IMR-90 (cell line): Measurements from ENCODE around the gene SPATA24. TPM values are rescaled to one million over a fixed set of nuclear protein-coding genes. Genes with fewer than 3 reads are reported as not detected.

Experiments used
- ATAC-seq: fragments of 200-7000 bp; cut with Tn5 transposase; 2 replicates; pipeline ENCODE4 v1.9.1; 2020; ENCODE audit warnings: low read depth, mild to moderate bottlenecking, moderate library complexity
- BruUV-seq: library from RNA; stranded (reverse); fragments of 400-500 nt; replicated peaks from 2 replicates; lab custom pipeline; 2021; lab: Mats Ljungman, UMichigan
- CTCF ChIA-PET: fragments of 300-600 bp; formaldehyde crosslinking; extraction: SDS; loops from one replicate; lab custom pipeline; 2021; ENCODE audit warnings: antibody characterized with exemption; lab: Yijun Ruan, JAX
- POLR2A ChIA-PET: fragments of 300-600 bp; sonication (Branson Sonifier 250); formaldehyde crosslinking; loops from one replicate; lab custom pipeline; 2022; ENCODE audit warnings: antibody characterized with exemption; ENCODE audit not compliant: unreplicated experiment; lab: Charles Lee
- DNase-seq: peaks from one replicate; pipeline ENCODE4 v3.0.0; 2013
- H2AFZ ChIP-seq: replicated peaks from 2 replicates; pipeline ENCODE3; 2013; ENCODE audit warnings: low read length, mild to moderate bottlenecking; ENCODE audit not compliant: poor library complexity
- H2AK5ac ChIP-seq: 2 replicates; pipeline ENCODE4 v1.6.1; 2013; ENCODE audit warnings: low read depth, low read length, inconsistent platforms
- H2AK9ac ChIP-seq: replicated peaks from 2 replicates; pipeline ENCODE3; 2013; ENCODE audit warnings: mild to moderate bottlenecking, low read depth, low read length, moderate library complexity; ENCODE audit not compliant: poor library complexity
- H2BK120ac ChIP-seq: 2 replicates; pipeline ENCODE4 v1.6.1; 2013; ENCODE audit warnings: low read depth, low read length, inconsistent platforms
- H2BK15ac ChIP-seq: 3 replicates; pipeline ENCODE4 v1.6.1; 2013; ENCODE audit warnings: low read depth, low read length, inconsistent platforms
- H2BK20ac ChIP-seq: 2 replicates; pipeline ENCODE4 v1.6.1; 2013; ENCODE audit warnings: low read depth, mild to moderate bottlenecking, inconsistent platforms, low read length, moderate library complexity
- H2BK5ac ChIP-seq: 2 replicates; pipeline ENCODE4 v1.6.1; 2013; ENCODE audit warnings: mild to moderate bottlenecking, low read depth, low read length, inconsistent platforms; ENCODE audit not compliant: poor library complexity, severe bottlenecking
- H3K14ac ChIP-seq: replicated peaks from 2 replicates; pipeline ENCODE4 v1.6.1; 2013; ENCODE audit warnings: low read depth, low read length, inconsistent platforms
- H3K18ac ChIP-seq: 2 replicates; pipeline ENCODE4 v1.6.1; 2013; ENCODE audit warnings: low read depth, low read length, control low read depth
- H3K23ac ChIP-seq: 2 replicates; pipeline ENCODE4 v1.6.1; 2013; ENCODE audit warnings: low read depth, low read length, inconsistent platforms
- H3K27ac ChIP-seq: 2 replicates; pipeline ENCODE4 v1.5.1; 2013; ENCODE audit warnings: mild to moderate bottlenecking, control low read depth, low read length; ENCODE audit not compliant: insufficient read depth
- H3K27me3 ChIP-seq: 2 replicates; pipeline ENCODE4 v1.6.1; 2013; ENCODE audit warnings: low read length; ENCODE audit not compliant: control insufficient read depth, insufficient read depth
- H3K36me3 ChIP-seq: 2 replicates; pipeline ENCODE4 v1.6.1; 2013; ENCODE audit warnings: low read length, mixed read lengths; ENCODE audit not compliant: control insufficient read depth, insufficient read depth
- H3K4ac ChIP-seq: 2 replicates; pipeline ENCODE4 v1.6.1; 2013; ENCODE audit warnings: low read depth, low read length, inconsistent platforms
- H3K4me1 ChIP-seq: 2 replicates; pipeline ENCODE4 v1.6.1; 2013; ENCODE audit warnings: low read length, mixed read lengths; ENCODE audit not compliant: control insufficient read depth, insufficient read depth
- H3K4me2 ChIP-seq: 2 replicates; pipeline ENCODE4 v1.6.1; 2013; ENCODE audit warnings: low read depth, mild to moderate bottlenecking, control low read depth, low read length, moderate library complexity
- H3K4me3 ChIP-seq: 2 replicates; pipeline ENCODE4 v1.5.1; 2013; ENCODE audit warnings: low read depth, mild to moderate bottlenecking, control low read depth, low read length, moderate library complexity; ENCODE audit not compliant: insufficient read depth
- H3K56ac ChIP-seq: 2 replicates; pipeline ENCODE4 v1.6.1; 2013; ENCODE audit warnings: low read length, inconsistent platforms; ENCODE audit not compliant: insufficient read depth; ENCODE audit errors: extremely low read depth
- H3K79me1 ChIP-seq, 2 experiments: 2 replicates each; pipeline ENCODE4 v1.6.1; 2013; ENCODE audit warnings: low read length in 2 of 2, inconsistent platforms in 1 of 2, low read depth in 1 of 2
- H3K9ac ChIP-seq: 2 replicates; pipeline ENCODE4 v1.6.1; 2013; ENCODE audit warnings: low read depth, low read length, control low read depth
- H3K9me1 ChIP-seq: 2 replicates; pipeline ENCODE4 v1.6.1; 2013; ENCODE audit warnings: low read length, inconsistent platforms; ENCODE audit not compliant: insufficient read depth
- H3K9me3 ChIP-seq: 2 replicates; pipeline ENCODE4 v1.6.1; 2013; ENCODE audit warnings: low read length; ENCODE audit not compliant: control insufficient read depth, insufficient read depth
- H4K20me1 ChIP-seq: 2 replicates; pipeline ENCODE4 v1.6.1; 2013; ENCODE audit warnings: low read length, inconsistent platforms; ENCODE audit not compliant: insufficient read depth
- H4K5ac ChIP-seq: 2 replicates; pipeline ENCODE4 v1.6.1; 2013; ENCODE audit warnings: mild to moderate bottlenecking, low read depth, low read length, control low read depth
- H4K8ac ChIP-seq, 2 experiments: 2 replicates each; pipeline ENCODE4 v1.6.1; 2013; ENCODE audit warnings: low read depth in 2 of 2, low read length in 2 of 2, control low read depth in 1 of 2, inconsistent platforms in 1 of 2
- H4K91ac ChIP-seq: 2 replicates; pipeline ENCODE4 v1.6.1; 2013; ENCODE audit warnings: low read depth, low read length, inconsistent platforms; ENCODE audit not compliant: insufficient read depth
- BHLHE40 ChIP-seq: fragments of 150-350 bp; IDR thresholded peaks from 2 replicates; pipeline ENCODE4 v1.6.1; 2016; ENCODE audit warnings: mild to moderate bottlenecking, low read depth, low read length
- CEBPB ChIP-seq: IDR thresholded peaks from 2 replicates; pipeline ENCODE4 v1.6.1; 2012; ENCODE audit warnings: low read depth, low read length, improper control_type of control experiment
- CHD1 ChIP-seq: IDR thresholded peaks from 2 replicates; pipeline ENCODE4 v1.6.1; 2012; ENCODE audit warnings: low read depth, low read length, improper control_type of control experiment
- CTCF ChIP-seq: conservative IDR thresholded peaks from 2 replicates; pipeline ENCODE4 v1.5.1; 2012; ENCODE audit warnings: mild to moderate bottlenecking, low read depth, low read length, improper control_type of control experiment
- FOS ChIP-seq: fragments of 150-350 bp; IDR thresholded peaks from 2 replicates; pipeline ENCODE4 v1.6.1; 2016; ENCODE audit warnings: low read depth, low read length
- MAFK ChIP-seq: IDR thresholded peaks from 2 replicates; pipeline ENCODE4 v1.6.1; 2012; ENCODE audit warnings: low read depth, low read length, improper control_type of control experiment
- MAZ ChIP-seq: IDR thresholded peaks from 2 replicates; pipeline ENCODE4 v1.6.1; 2012; ENCODE audit warnings: low read depth, mild to moderate bottlenecking, low read length, improper control_type of control experiment, moderate library complexity, borderline replicate concordance
- MXI1 ChIP-seq: IDR thresholded peaks from 2 replicates; pipeline ENCODE4 v1.6.1; 2012; ENCODE audit warnings: low read depth, mild to moderate bottlenecking, low read length, moderate library complexity, borderline replicate concordance
- NFE2L2 ChIP-seq: fragments of 150-350 bp; IDR thresholded peaks from 2 replicates; pipeline ENCODE4 v1.6.1; 2016; ENCODE audit warnings: low read depth, mild to moderate bottlenecking, low read length
- POLR2A ChIP-seq: IDR thresholded peaks from 2 replicates; pipeline ENCODE4 v1.6.1; 2012; ENCODE audit warnings: mild to moderate bottlenecking, low read depth, low read length
- RAD21 ChIP-seq: IDR thresholded peaks from 2 replicates; pipeline ENCODE4 v1.6.1; 2012; ENCODE audit warnings: low read length, improper control_type of control experiment
- RCOR1 ChIP-seq: IDR thresholded peaks from 2 replicates; pipeline ENCODE4 v1.6.1; 2012; ENCODE audit warnings: mild to moderate bottlenecking, low read length, improper control_type of control experiment; ENCODE audit not compliant: insufficient replicate concordance
- RFX5 ChIP-seq: IDR thresholded peaks from 2 replicates; pipeline ENCODE4 v1.8.0; 2012; ENCODE audit warnings: low read depth, mild to moderate bottlenecking, low read length, moderate library complexity
- SMC3 ChIP-seq: fragments of 150-350 bp; IDR thresholded peaks from 2 replicates; pipeline ENCODE4 v1.6.1; 2016; ENCODE audit warnings: low read depth, mild to moderate bottlenecking, antibody characterized with exemption, low read length, moderate library complexity
- USF2 ChIP-seq: fragments of 150-350 bp; IDR thresholded peaks from 2 replicates; pipeline ENCODE4 v1.6.1; 2017; ENCODE audit warnings: mild to moderate bottlenecking, antibody characterized with exemption, low read length, low read depth
- WGBS, 2 experiments: methylation state at CpG; one replicate each; pipeline versions ENCODE4 v1.1.5 to v1.1.7; 2013; ENCODE audit warnings: missing lambda C conversion rate in 2 of 2; ENCODE audit not compliant: insufficient read length in 1 of 2; ENCODE audit errors: extremely low coverage in 2 of 2; 5-methylcytosine and 5-hydroxymethylcytosine counted together
- dilution Hi-C: fragments of 300-500 bp; cut with HindIII; formaldehyde crosslinking; loops from one replicate; pipeline ENCODE4 v1.14.3; 2018; ENCODE audit warnings: low sequenced_read_pairs; ENCODE audit not compliant: unreplicated experiment
- in situ Hi-C: fragments of 300-500 bp; cut with MboI; formaldehyde crosslinking; loops from 3 replicates; pipeline ENCODE4 v1.14.3; 2019; ENCODE audit warnings: low sequenced_read_pairs, inconsistent platforms, mixed read lengths
- intact Hi-C: fragments of 100-400 bp; cut with micrococcal nuclease; formaldehyde crosslinking; loops from 2 replicates; pipeline ENCODE4 v1.10.0; 2022
- polyA plus RNA-seq, 3 experiments: library from polyadenylated mRNA; depleted of rRNA; stranded (reverse); fragments of >200 nt; gene quantifications; 2 replicates each; pipeline ENCODE4 v1.2.3, GENCODE V29; 2012; ENCODE audit warnings: low replicate concordance in 1 of 3
- total RNA-seq: library from RNA; depleted of rRNA; stranded (reverse); fragments of >200 nt; gene quantifications from 2 replicates; pipeline ENCODE4 v1.2.3, GENCODE V29; 2012
- TF ChIP-seq, protein P1 (sequence below): fragments of 150-350 bp; IDR thresholded peaks from 2 replicates; pipeline ENCODE4 v1.6.1; 2016; ENCODE audit warnings: low read depth, mild to moderate bottlenecking, low read length, moderate library complexity, borderline replicate concordance

SPATA24 gene
- total and polyA plus RNA-seq, 2 of the 4 experiments (the other 2 are of a cell fraction): 4.1 to 4.3 TPM

DNA sequence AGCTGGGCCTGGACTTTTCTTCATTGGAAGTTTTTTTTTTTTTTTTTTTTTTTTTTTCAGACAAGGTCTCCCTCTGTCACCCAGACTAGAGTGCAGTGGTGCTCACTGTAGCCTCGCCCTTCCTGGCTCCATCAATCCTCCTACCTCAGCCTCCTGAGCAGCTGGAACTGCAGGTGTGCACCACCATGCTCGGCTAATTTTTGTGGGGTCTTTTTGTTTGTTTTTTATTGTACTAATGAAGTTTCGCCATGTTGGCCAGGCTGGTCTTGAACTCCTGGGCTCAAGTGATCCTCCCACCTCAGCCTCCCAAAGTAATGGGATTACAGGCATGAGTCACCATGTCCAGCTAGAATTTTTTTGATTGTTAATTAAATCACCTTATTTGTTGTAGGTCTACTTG is 31.8 kb upstream of the SPATA24 start:
- CTCF ChIA-PET: no interaction called here
- H4K91ac ChIP-seq: no peak overlapping the region

More for the DNA sequence above, 31.8 kb upstream of the SPATA24 start:
- Histone ChIP-seq H3K4me2 (no peak overlapping the region), H3K4me1 (peaks cover 6% of the 10 kb centered on the region), H4K8ac (no peak overlapping the region), H3K27ac (no peak overlapping the region), H3K9me3 (no peaks in the 10 kb centered on the region), H3K79me1 (peaks cover 12 to 19% of the 10 kb centered on the region in 2 experiments; a peak in 3 of 4 replicates), H4K5ac (no peak overlapping the region), H3K14ac (no peak overlapping the region), H3K9ac (no peak overlapping the region), H3K18ac (no peak overlapping the region), H3K27me3 (no peaks in the 10 kb centered on the region), H2BK5ac (no peak overlapping the region), H2BK15ac (no peak overlapping the region), H3K23ac (no peak overlapping the region), H3K4me3 (no peak overlapping the region), H2AK9ac (no peak overlapping the region), H3K36me3 (peaks cover 7% of the 10 kb centered on the region; the same call in 1 of the 2 replicates), H2BK120ac (no peak overlapping the region), H3K9me1 (peaks cover 10% of the 10 kb centered on the region; the same call in 1 of the 2 replicates), H2AK5ac (no peak overlapping the region), H4K20me1 (no peaks in the 10 kb centered on the region), H3K4ac (no peak overlapping the region), H3K56ac (no peak overlapping the region), H2AFZ (no peak overlapping the region), H2BK20ac (no peak overlapping the region)
- intact Hi-C loops: loop anchor here (5.0 kb wide), 1 partner anchor 127 kb away; the partner anchor contains the start of gene UBE2D2
- dilution Hi-C loops: no loop called here
- in situ Hi-C loops: no loop called here
- TF ChIP-seq RAD21 (no peak), USF2 (no peak), SMC3 (no peak), RCOR1 (no peak), CEBPB (no peak), CTCF (no peak), MXI1 (no peak), NFE2L2 (no peak), MAFK (no peak), BHLHE40 (no peak), POLR2A (no peak), FOS (no peak), CHD1 (no peak), RFX5 (no peak), MAZ (no peak)
- TF ChIP-seq, protein P1, sequence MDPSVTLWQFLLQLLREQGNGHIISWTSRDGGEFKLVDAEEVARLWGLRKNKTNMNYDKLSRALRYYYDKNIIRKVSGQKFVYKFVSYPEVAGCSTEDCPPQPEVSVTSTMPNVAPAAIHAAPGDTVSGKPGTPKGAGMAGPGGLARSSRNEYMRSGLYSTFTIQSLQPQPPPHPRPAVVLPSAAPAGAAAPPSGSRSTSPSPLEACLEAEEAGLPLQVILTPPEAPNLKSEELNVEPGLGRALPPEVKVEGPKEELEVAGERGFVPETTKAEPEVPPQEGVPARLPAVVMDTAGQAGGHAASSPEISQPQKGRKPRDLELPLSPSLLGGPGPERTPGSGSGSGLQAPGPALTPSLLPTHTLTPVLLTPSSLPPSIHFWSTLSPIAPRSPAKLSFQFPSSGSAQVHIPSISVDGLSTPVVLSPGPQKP: no peak
- BruUV-seq: no TSS peak
- DNase-seq (no peak), ATAC-seq (no peak)
- WGBS, 2 experiments: no CpG with 5 or more reads among the region's 3 CpGs
- POLR2A ChIA-PET: no interaction called here
